GM23338 (cell line): ENCODE data around the gene C1QTNF8. TPM values are rescaled to one million over a fixed set of nuclear protein-coding genes. Genes with fewer than 3 reads are reported as not detected.

Source experiments
- ATAC-seq: fragments of 200-7000 bp; cut with Tn5 transposase; 3 replicates; pipeline ENCODE4 v1.9.1; 2020
- DNase-seq: peaks from one replicate; pipeline ENCODE4 v3.0.0-alpha.2; 2015; ENCODE audit warnings: low spot score
- H2AFZ ChIP-seq: fragments of 200-600 bp; sonication (generic); 2 replicates; pipeline ENCODE4 v1.8.0; 2016; ENCODE audit warnings: antibody characterized with exemption, mild to moderate bottlenecking, moderate library complexity
- H3F3A ChIP-seq: fragments of 200-600 bp; sonication (generic); replicated peaks from 2 replicates; pipeline ENCODE4 v1.8.0; 2017; ENCODE audit warnings: antibody characterized with exemption, mixed run types, low read depth
- H3K27ac ChIP-seq: fragments of 200-600 bp; sonication (generic); 2 replicates; pipeline ENCODE4 v1.6.1; 2016; ENCODE audit warnings: low read depth
- H3K27me3 ChIP-seq: fragments of 200-600 bp; sonication (generic); 2 replicates; pipeline ENCODE4 v1.8.0; 2016; ENCODE audit warnings: mild to moderate bottlenecking, mixed run types, moderate library complexity; ENCODE audit not compliant: insufficient read depth
- H3K36me3 ChIP-seq: fragments of 200-600 bp; sonication (generic); 2 replicates; pipeline ENCODE4 v1.8.0; 2016; ENCODE audit warnings: mild to moderate bottlenecking; ENCODE audit not compliant: insufficient read depth
- H3K4me1 ChIP-seq: fragments of 200-600 bp; sonication (generic); 2 replicates; pipeline ENCODE4 v1.8.0; 2016; ENCODE audit warnings: mild to moderate bottlenecking, moderate library complexity; ENCODE audit not compliant: insufficient read depth
- H3K4me2 ChIP-seq: fragments of 200-600 bp; sonication (generic); 2 replicates; pipeline ENCODE4 v1.7.1; 2017; ENCODE audit warnings: mixed run types
- H3K4me3 ChIP-seq: fragments of 200-600 bp; sonication (generic); 2 replicates; pipeline ENCODE4 v1.6.1; 2016; ENCODE audit warnings: mixed run types
- H3K79me2 ChIP-seq: fragments of 200-600 bp; sonication (generic); replicated peaks from 2 replicates; pipeline ENCODE4 v1.8.0; 2017; ENCODE audit warnings: mild to moderate bottlenecking; ENCODE audit not compliant: insufficient read depth
- H3K9me2 ChIP-seq: fragments of 200-600 bp; sonication (generic); 2 replicates; pipeline ENCODE4 v1.8.0; 2017; ENCODE audit not compliant: insufficient read depth
- H4K20me1 ChIP-seq: fragments of 200-600 bp; sonication (generic); replicated peaks from 2 replicates; pipeline ENCODE4 v1.8.0; 2017; ENCODE audit warnings: mild to moderate bottlenecking; ENCODE audit not compliant: insufficient read depth
- H3K27ac Mint-ChIP-seq: 2 replicates; pipeline ENCODE4 v1.8.0; 2020; ENCODE audit warnings: inconsistent platforms, mild to moderate bottlenecking, moderate library complexity, mixed read lengths
- H3K27me3 Mint-ChIP-seq: 3 replicates; pipeline ENCODE4 v1.8.0; 2022; ENCODE audit warnings: low read depth, mild to moderate bottlenecking, moderate library complexity, mixed read lengths, inconsistent platforms; ENCODE audit not compliant: insufficient read depth, poor library complexity
- H3K36me3 Mint-ChIP-seq: 3 replicates; pipeline ENCODE4 v1.8.0; 2021; ENCODE audit warnings: low read depth, mild to moderate bottlenecking, inconsistent platforms, moderate library complexity, mixed read lengths
- H3K4me1 Mint-ChIP-seq: 3 replicates; pipeline ENCODE4 v1.8.0; 2020; ENCODE audit warnings: mild to moderate bottlenecking, inconsistent platforms, mixed read lengths
- H3K4me3 Mint-ChIP-seq: 3 replicates; pipeline ENCODE4 v1.8.0; 2021; ENCODE audit warnings: moderate library complexity, mild to moderate bottlenecking, inconsistent platforms, mixed read lengths
- H3K9me3 Mint-ChIP-seq: 3 replicates; pipeline ENCODE4 v1.8.0; 2020; ENCODE audit warnings: moderate library complexity, mild to moderate bottlenecking, inconsistent platforms, mixed read lengths
- CREB1 ChIP-seq: fragments of 250-450 bp; sonication (Bioruptor Pico); IDR thresholded peaks from 2 replicates; pipeline ENCODE4 v1.5.0; 2020; ENCODE audit warnings: low read depth, mild to moderate bottlenecking, moderate library complexity
- NANOG ChIP-seq: IDR thresholded peaks from 2 replicates; pipeline ENCODE4 v1.6.1; 2016; ENCODE audit warnings: antibody characterized with exemption, borderline replicate concordance
- STAT1 ChIP-seq: IDR thresholded peaks from one replicate; pipeline ENCODE4 v1.6.1; 2016; ENCODE audit warnings: antibody characterized with exemption; ENCODE audit not compliant: unreplicated experiment
- ZNF114 ChIP-seq: fragments of 250-450 bp; sonication (Bioruptor Pico); IDR thresholded peaks from 2 replicates; pipeline ENCODE4 v1.5.0; 2020; ENCODE audit warnings: mild to moderate bottlenecking, moderate library complexity
- polyA plus RNA-seq: library from polyadenylated mRNA; unstranded; fragments of >200 nt; fragmentation: Nextera tagmentation; extraction: Ambion mirVana; gene quantifications from 2 replicates; pipeline ENCODE4 v1.2.1, GENCODE V29; 2016
- total RNA-seq: library from RNA; depleted of rRNA; stranded (reverse); fragments of >200 nt; shearing (Covaris generic); gene quantifications from 2 replicates; pipeline ENCODE4 v1.2.3, GENCODE V29; 2014
- TF ChIP-seq, protein P1 (sequence below), 2 experiments: fragments of 200-600 bp in 1 of 2; sonication (generic) in 1 of 2; conservative IDR thresholded peaks; 2 replicates each; pipeline versions ENCODE4 v1.5.1 to v1.6.1; 2016 to 2017; ENCODE audit warnings: antibody characterized with exemption in 2 of 2, low read depth in 2 of 2, mild to moderate bottlenecking in 2 of 2, moderate library complexity in 1 of 2
- TF ChIP-seq, protein P2 (sequence below): fragments of 250-450 bp; sonication (Bioruptor Pico); IDR thresholded peaks from 2 replicates; pipeline ENCODE4 v1.5.0; 2020; ENCODE audit warnings: mild to moderate bottlenecking, moderate library complexity

Gene C1QTNF8
- total and polyA plus RNA-seq, 2 experiments from 2014 or later, result not detected

DNA sequence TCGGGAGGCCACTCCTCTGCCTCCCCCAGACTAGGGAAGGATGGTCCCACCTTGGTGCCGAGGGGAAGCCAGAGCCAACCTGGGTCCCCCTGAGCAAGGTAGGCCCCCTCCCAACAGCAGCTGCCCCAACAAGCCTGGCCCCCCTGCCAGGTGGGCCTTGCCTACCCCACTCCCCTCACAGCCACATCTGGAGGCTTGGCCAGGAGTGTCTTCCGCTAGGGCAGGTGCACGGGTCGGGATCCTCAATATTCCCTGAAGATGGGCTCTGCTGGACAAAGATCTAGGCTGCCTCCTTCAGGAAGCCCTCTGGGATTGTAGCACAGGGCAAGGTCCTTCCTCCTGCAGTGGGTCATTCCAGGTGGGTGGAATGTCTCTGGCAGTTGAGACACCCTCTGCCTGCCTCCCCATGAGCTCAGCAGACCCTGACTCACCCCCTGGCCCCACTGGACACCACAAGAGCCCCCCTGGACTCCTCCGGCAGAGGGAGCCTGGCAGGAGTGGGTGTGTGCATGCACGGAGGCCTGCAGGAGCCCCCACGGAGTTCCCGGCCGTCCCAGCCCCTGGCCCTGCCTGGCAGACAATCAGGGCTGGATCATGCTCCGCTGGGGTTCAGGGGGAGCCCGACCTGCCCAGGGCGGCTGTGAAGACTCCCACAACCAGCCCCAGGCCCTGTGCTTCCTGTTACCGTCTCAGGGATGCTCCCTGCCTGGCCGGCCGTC lies 435 bp downstream of the C1QTNF8 start:
- Mint-ChIP-seq H3K4me3 (no peak overlapping the region), H3K9me3 (peaks cover 7% of the 10 kb centered on the region), H3K27me3 (peaks cover 12% of the 10 kb centered on the region), H3K27ac (no peak overlapping the region), H3K4me1 (no peaks in the 10 kb centered on the region), H3K36me3 (peaks cover 4% of the 10 kb centered on the region; the same call in 2 of the 3 replicates)
- Histone ChIP-seq H3K36me3 (no peaks in the 10 kb centered on the region), H3K27me3 (no peaks in the 10 kb centered on the region), H4K20me1 (no peaks in the 10 kb centered on the region), H3K79me2 (no peaks in the 10 kb centered on the region), H3K4me1 (no peaks in the 10 kb centered on the region), H2AFZ (no peak overlapping the region), H3K9me2 (no peaks in the 10 kb centered on the region), H3F3A (no peaks in the 10 kb centered on the region), H3K4me2 (no peak overlapping the region), H3K4me3 (no peak overlapping the region), H3K27ac (no peak overlapping the region)
- no peak for ATAC-seq
- DNase-seq, result no peak
- TF ChIP-seq, protein P1, sequence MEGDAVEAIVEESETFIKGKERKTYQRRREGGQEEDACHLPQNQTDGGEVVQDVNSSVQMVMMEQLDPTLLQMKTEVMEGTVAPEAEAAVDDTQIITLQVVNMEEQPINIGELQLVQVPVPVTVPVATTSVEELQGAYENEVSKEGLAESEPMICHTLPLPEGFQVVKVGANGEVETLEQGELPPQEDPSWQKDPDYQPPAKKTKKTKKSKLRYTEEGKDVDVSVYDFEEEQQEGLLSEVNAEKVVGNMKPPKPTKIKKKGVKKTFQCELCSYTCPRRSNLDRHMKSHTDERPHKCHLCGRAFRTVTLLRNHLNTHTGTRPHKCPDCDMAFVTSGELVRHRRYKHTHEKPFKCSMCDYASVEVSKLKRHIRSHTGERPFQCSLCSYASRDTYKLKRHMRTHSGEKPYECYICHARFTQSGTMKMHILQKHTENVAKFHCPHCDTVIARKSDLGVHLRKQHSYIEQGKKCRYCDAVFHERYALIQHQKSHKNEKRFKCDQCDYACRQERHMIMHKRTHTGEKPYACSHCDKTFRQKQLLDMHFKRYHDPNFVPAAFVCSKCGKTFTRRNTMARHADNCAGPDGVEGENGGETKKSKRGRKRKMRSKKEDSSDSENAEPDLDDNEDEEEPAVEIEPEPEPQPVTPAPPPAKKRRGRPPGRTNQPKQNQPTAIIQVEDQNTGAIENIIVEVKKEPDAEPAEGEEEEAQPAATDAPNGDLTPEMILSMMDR (conservative IDR thresholded peaks at IDR 0.05; ENCODE audit: low read depth in 2 of 2), result peak in 1 of 2 experiments; percentile 22; a peak in 1 of 4 replicates
- no peak for TF ChIP-seq ZNF114

DNA sequence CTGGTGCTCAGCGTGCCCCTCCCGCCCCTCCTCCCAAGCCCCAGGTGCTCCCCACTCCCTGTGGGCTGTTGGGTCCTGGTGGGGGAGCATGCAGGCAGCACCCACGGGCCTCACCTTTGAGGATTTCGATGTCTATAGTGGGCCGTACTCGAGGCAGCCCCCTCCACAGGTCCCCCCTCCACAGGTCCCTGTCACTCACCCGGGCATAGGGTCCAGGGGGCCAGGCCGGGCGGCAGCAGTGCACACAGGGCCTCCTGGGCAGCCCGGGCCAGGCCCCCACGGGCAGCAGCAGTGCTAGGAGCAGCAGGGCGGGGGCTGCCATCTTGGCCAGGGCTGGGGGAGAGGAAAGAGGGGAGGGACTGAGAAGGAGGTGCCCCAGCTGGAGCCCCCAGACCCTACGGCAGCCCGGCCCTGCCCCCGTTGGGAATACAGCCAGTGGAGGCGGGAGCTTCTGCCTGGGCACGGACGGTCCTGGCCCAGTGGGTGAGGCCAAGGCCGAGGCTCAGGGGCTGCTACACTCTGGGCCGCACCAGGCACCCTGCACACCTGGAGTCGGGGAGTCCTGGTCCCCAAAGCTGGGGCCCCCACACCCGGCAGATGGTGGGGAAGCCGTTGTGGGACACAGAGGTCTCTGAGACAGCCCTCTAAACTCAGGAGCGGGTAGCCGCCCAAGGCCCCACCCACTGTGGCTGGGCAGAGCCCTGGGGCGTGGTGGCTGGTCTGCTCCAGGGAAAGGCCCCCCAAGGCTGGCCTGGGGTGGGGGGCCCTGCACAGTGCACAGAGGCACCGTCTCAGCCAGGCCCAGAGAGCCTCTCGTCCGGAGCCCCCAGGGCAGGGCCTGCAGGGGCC lies 1.2 kb downstream of the C1QTNF8 start:
- Histone ChIP-seq H3K27ac (no peak overlapping the region), H3K4me2 (no peak overlapping the region), H3K36me3 (no peaks in the 10 kb centered on the region), H3F3A (no peaks in the 10 kb centered on the region), H3K9me2 (no peaks in the 10 kb centered on the region), H3K4me3 (no peak overlapping the region), H3K4me1 (no peaks in the 10 kb centered on the region), H3K27me3 (no peaks in the 10 kb centered on the region), H4K20me1 (no peaks in the 10 kb centered on the region), H2AFZ (no peak overlapping the region), H3K79me2 (no peaks in the 10 kb centered on the region)
- H3K36me3 Mint-ChIP-seq, result peaks cover 4% of the 10 kb centered on the region; the same call in 2 of the 3 replicates
- peaks cover 12% of the 10 kb centered on the region for H3K27me3 Mint-ChIP-seq
- ATAC-seq (no peak), DNase-seq (no peak)
- no peak overlapping the region for H3K27ac Mint-ChIP-seq
- no peak for TF ChIP-seq ZNF114
- H3K4me1 Mint-ChIP-seq, result no peaks in the 10 kb centered on the region
- no peak overlapping the region for H3K4me3 Mint-ChIP-seq
- H3K9me3 Mint-ChIP-seq, result peaks cover 7% of the 10 kb centered on the region

DNA sequence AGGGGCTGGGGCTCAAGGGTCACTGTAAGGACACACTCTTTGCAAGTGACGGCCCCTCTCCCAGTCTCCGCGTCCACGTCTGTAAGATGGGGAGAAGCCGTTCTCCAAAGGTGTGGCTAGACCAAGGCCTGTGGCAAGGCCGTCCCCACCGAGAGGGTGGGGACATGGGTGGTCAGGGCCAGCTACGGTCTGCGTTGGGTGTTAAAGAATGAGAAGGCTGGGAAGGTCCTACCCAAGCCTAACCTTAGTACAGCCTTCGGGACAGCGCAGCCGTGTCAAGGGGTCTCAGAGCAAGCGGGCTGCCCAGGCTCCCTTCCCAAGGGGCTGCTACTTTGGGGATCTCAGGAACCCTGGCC lies 1.9 kb downstream of the C1QTNF8 start:
- ATAC-seq (no peak), DNase-seq (no peak)
- H3K9me3 Mint-ChIP-seq, result peaks cover 7% of the 10 kb centered on the region
- Histone ChIP-seq H3K79me2 (no peaks in the 10 kb centered on the region), H4K20me1 (no peaks in the 10 kb centered on the region), H2AFZ (no peak overlapping the region), H3K27me3 (no peaks in the 10 kb centered on the region), H3K36me3 (no peaks in the 10 kb centered on the region), H3K27ac (no peak overlapping the region), H3K9me2 (no peaks in the 10 kb centered on the region), H3K4me1 (no peaks in the 10 kb centered on the region), H3K4me3 (no peak overlapping the region), H3K4me2 (no peak overlapping the region), H3F3A (no peaks in the 10 kb centered on the region)
- no peaks in the 10 kb centered on the region for H3K4me1 Mint-ChIP-seq
- H3K27ac Mint-ChIP-seq, result no peak overlapping the region
- H3K4me3 Mint-ChIP-seq, result no peak overlapping the region
- peaks cover 12% of the 10 kb centered on the region for H3K27me3 Mint-ChIP-seq
- peaks cover 4% of the 10 kb centered on the region; the same call in 2 of the 3 replicates for H3K36me3 Mint-ChIP-seq
- TF ChIP-seq, protein P2, sequence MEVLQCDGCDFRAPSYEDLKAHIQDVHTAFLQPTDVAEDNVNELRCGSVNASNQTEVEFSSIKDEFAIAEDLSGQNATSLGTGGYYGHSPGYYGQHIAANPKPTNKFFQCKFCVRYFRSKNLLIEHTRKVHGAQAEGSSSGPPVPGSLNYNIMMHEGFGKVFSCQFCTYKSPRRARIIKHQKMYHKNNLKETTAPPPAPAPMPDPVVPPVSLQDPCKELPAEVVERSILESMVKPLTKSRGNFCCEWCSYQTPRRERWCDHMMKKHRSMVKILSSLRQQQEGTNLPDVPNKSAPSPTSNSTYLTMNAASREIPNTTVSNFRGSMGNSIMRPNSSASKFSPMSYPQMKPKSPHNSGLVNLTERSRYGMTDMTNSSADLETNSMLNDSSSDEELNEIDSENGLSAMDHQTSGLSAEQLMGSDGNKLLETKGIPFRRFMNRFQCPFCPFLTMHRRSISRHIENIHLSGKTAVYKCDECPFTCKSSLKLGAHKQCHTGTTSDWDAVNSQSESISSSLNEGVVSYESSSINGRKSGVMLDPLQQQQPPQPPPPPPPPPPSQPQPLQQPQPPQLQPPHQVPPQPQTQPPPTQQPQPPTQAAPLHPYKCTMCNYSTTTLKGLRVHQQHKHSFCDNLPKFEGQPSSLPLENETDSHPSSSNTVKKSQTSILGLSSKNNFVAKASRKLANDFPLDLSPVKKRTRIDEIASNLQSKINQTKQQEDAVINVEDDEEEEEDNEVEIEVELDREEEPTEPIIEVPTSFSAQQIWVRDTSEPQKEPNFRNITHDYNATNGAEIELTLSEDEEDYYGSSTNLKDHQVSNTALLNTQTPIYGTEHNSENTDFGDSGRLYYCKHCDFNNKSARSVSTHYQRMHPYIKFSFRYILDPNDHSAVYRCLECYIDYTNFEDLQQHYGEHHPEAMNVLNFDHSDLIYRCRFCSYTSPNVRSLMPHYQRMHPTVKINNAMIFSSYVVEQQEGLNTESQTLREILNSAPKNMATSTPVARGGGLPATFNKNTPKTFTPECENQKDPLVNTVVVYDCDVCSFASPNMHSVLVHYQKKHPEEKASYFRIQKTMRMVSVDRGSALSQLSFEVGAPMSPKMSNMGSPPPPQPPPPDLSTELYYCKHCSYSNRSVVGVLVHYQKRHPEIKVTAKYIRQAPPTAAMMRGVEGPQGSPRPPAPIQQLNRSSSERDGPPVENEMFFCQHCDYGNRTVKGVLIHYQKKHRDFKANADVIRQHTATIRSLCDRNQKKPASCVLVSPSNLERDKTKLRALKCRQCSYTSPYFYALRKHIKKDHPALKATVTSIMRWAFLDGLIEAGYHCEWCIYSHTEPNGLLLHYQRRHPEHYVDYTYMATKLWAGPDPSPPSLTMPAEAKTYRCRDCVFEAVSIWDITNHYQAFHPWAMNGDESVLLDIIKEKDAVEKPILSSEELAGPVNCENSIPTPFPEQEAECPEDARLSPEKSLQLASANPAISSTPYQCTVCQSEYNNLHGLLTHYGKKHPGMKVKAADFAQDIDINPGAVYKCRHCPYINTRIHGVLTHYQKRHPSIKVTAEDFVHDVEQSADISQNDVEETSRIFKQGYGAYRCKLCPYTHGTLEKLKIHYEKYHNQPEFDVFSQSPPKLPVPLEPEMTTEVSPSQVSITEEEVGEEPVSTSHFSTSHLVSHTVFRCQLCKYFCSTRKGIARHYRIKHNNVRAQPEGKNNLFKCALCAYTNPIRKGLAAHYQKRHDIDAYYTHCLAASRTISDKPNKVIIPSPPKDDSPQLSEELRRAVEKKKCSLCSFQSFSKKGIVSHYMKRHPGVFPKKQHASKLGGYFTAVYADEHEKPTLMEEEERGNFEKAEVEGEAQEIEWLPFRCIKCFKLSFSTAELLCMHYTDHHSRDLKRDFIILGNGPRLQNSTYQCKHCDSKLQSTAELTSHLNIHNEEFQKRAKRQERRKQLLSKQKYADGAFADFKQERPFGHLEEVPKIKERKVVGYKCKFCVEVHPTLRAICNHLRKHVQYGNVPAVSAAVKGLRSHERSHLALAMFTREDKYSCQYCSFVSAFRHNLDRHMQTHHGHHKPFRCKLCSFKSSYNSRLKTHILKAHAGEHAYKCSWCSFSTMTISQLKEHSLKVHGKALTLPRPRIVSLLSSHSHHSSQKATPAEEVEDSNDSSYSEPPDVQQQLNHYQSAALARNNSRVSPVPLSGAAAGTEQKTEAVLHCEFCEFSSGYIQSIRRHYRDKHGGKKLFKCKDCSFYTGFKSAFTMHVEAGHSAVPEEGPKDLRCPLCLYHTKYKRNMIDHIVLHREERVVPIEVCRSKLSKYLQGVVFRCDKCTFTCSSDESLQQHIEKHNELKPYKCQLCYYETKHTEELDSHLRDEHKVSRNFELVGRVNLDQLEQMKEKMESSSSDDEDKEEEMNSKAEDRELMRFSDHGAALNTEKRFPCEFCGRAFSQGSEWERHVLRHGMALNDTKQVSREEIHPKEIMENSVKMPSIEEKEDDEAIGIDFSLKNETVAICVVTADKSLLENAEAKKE (CRISPR knock-in tag), result no peak
- TF ChIP-seq NANOG (no peak), CREB1 (CRISPR knock-in tag) (no peak), STAT1 (no peak)
